Measurements from ENCODE around the gene PARP16. TPM values are rescaled to one million over a fixed set of nuclear protein-coding genes. Genes with fewer than 3 reads are reported as not detected.

The PARP16 gene
- total and polyA plus RNA-seq, 2 experiments from 2014 or later: 3.6 to 4.1 TPM

GRCh38 chr15:65300924-65301441, 14.3 kb upstream of the PARP16 start (continued):
- TF ChIP-seq ETS1 (IDR thresholded peaks at IDR 0.05): no peak
- TF ChIP-seq NANOG (IDR thresholded peaks at IDR 0.05; ENCODE audit: borderline replicate concordance): no peak
- no peak for TF ChIP-seq ZNF462 (CRISPR knock-in tag; IDR thresholded peaks at IDR 0.05)
- no peak for TF ChIP-seq EZH2phosphoT487 (IDR thresholded peaks at IDR 0.05; ENCODE audit: unreplicated experiment)

- Histone ChIP-seq H3K4me2 (no peak overlapping the region), H3K36me3 (ENCODE audit: insufficient read depth) (no peaks in the 10 kb centered on the region), H3F3A (replicated peaks; ENCODE audit: low read depth) (no peaks in the 10 kb centered on the region), H4K20me1 (replicated peaks; ENCODE audit: insufficient read depth) (no peaks in the 10 kb centered on the region), H3K27ac (ENCODE audit: low read depth) (no peak overlapping the region), H3K9me2 (ENCODE audit: insufficient read depth) (no peaks in the 10 kb centered on the region), H3K27me3 (ENCODE audit: insufficient read depth) (no peaks in the 10 kb centered on the region), H3K79me2 (replicated peaks; ENCODE audit: insufficient read depth) (no peaks in the 10 kb centered on the region), H3K4me3 (no peak overlapping the region), H2AFZ (no peak overlapping the region), H3K4me1 (ENCODE audit: insufficient read depth) (no peaks in the 10 kb centered on the region)
- DNase-seq (ENCODE audit: low spot score) (no peak), ATAC-seq (no peak)
- Mint-ChIP-seq H3K36me3 (ENCODE audit: low read depth) (no peaks in the 10 kb centered on the region), H3K27ac (no peak overlapping the region), H3K27me3 (ENCODE audit: insufficient read depth, low read depth, poor library complexity) (peaks cover 10% of the 10 kb centered on the region), H3K4me3 (no peak overlapping the region), H3K9me3 (peaks cover 11% of the 10 kb centered on the region; the same call in 2 of the 3 replicates), H3K4me1 (peaks cover 8% of the 10 kb centered on the region)
- TF ChIP-seq POLR2AphosphoS5 (IDR thresholded peaks at IDR 0.05; ENCODE audit: low read depth): no peak
- no peak for TF ChIP-seq JUNB (IDR thresholded peaks at IDR 0.05; ENCODE audit: unreplicated experiment)
- TF ChIP-seq ETS1 (IDR thresholded peaks at IDR 0.05): no peak
- TF ChIP-seq CTCF (conservative IDR thresholded peaks at IDR 0.05; ENCODE audit: low read depth in 2 of 2): no peak
- no peak for TF ChIP-seq REST (IDR thresholded peaks at IDR 0.05; ENCODE audit: unreplicated experiment)
- no peak for TF ChIP-seq EZH2 (IDR thresholded peaks at IDR 0.05; ENCODE audit: low read depth, unreplicated experiment)
- no peak for TF ChIP-seq CREB1 (CRISPR knock-in tag; IDR thresholded peaks at IDR 0.05; ENCODE audit: low read depth)
- TF ChIP-seq STAT1 (IDR thresholded peaks at IDR 0.05; ENCODE audit: unreplicated experiment): no peak
Observed at GRCh38 chr15:65298731-65299130, 12.0 kb upstream of the PARP16 start.
